Measurements from ENCODE around the gene GALNT12.

The GALNT12 gene

GRCh38 chr9:98832768-98833089 is 25.3 kb downstream of the GALNT12 start:
- DNase-seq (ENCODE audit: low spot score) = no peak

- DNase-seq (ENCODE audit: low spot score) = no peak
Observed at GRCh38 chr9:98833090-98833956, 25.9 kb downstream of the GALNT12 start.

DNA sequence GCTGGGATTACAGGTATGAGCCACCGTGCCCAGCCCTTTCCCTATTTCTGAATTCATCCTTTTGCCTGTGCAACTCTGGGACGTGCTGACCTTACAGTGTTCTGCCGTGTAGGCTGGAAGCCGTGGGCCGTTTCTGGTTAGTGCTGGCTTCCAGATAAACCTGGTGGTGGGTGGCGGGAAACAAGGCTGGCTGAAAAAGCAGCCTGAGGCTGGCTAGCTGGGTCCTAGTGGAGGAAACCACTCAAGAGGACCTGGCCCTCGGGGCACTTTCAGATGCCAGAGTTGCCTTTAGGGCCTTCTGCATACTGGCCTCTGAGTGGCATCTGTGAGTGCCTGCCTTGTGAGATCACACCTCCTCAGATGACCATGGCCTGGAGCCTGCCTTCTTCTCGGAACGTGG is 26.9 kb downstream of the GALNT12 start:
- no peak for DNase-seq (ENCODE audit: low spot score)

DNA sequence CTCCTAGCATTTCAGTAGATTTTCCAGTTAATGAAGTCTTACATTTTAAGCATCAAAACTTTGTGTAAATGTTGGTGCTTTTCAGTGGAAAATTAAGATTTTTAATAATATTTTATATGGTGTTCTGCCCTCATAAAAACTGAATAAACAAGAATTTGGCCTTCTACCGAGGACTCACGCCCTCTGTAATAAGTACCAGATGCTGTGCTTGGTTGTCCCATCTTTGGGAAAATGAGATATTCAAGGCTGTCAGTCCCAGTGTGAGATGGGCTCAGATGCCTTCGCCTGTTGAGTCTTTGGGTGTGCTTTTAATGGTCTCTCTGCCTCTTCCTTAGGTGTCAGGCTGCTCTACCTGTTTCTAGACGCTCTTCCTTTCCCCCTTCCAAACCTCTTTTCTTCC is 28.7 kb downstream of the GALNT12 start:
- DNase-seq (ENCODE audit: low spot score) = no peak

GRCh38 chr9:98837516-98837915 is 30.0 kb downstream of the GALNT12 start:
- DNase-seq (ENCODE audit: low spot score) = no peak

GRCh38 chr9:98838155-98838867 is 30.8 kb downstream of the GALNT12 start:
- no peak for DNase-seq (ENCODE audit: low spot score)

DNA sequence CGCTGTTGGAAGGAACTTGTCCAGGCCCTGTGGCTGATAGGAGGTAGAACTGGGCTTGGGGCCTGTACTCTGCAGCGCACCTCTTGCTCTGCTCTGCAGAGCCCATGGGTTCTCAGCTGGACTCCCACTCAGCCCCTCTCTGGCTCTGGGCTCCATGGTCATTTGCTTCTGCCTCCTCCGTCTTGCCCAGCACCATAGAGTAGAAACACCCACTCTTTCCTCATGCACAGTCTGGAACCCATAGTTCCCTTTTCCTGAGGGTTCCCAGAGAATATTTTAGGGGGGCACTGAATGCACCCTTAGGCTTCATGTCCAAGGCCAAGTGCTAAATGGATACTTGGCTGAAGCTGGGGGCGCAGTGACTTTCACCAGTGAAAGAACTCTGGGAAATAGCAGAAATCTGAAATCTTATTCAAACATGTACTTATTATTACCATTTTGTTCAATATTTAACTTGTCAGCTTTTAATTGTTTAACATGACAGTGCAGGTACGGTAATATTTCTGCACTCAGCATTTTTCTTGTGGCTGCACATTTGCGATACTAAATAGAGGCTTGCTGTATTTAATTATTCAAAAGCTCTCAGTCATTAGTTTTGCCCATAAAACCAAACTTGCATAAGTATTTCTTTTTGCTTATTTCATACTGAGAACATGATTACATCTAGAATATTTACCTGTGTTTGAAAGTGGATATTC is 31.5 kb downstream of the GALNT12 start:
- DNase-seq (ENCODE audit: low spot score) = no peak

GRCh38 chr9:98839724-98840123 is 32.3 kb downstream of the GALNT12 start:
- no peak for DNase-seq (ENCODE audit: low spot score)

DNA sequence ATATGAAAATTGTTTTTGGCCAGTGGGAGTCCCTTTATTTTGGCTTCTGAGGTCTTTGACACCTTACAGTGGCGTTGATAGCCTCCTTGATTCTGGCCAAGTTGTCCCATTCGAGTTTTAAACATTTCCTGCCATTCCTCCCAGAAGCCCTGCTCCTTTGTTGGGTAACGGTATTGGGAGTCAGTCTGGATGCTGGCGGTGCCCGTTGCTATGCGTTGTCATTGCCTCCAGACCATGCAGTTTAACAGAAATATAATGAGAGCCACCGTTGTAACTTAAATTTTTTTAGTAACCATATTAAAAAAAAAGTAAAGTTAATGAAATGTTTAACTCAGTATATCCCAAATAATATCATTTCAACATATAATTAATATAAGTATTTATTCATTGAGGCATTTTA is 35.0 kb downstream of the GALNT12 start:
- DNase-seq (ENCODE audit: low spot score) = no peak

GRCh38 chr9:98846081-98846480 is 38.6 kb downstream of the GALNT12 start:
- no peak for DNase-seq (ENCODE audit: low spot score)

- no peak for DNase-seq (ENCODE audit: low spot score)
Observed at GRCh38 chr9:98846879-98847278, 39.4 kb downstream of the GALNT12 start.

- peak; percentile 87 for DNase-seq (ENCODE audit: low spot score)
Observed at GRCh38 chr9:98848450-98849149, 41.1 kb downstream of the GALNT12 start.

DNA sequence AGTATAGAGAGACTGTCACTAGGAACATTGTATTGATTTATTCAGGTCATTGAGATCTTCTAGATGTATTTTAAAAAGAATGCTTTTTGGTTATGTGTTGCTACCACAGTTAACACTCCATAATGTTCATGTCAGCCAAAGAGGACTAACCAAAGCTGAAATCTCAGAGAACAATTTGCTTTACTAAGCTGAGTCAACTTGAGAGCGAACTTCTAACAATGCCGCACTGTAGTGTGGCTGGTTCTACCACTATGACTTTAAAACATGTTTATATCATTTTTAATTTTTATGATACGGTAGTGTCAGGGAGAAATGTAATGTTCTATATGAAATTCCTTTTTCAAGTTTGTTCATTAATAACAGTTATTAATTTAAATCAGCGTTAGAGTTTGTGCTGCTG is 42.1 kb downstream of the GALNT12 start:
- DNase-seq (ENCODE audit: low spot score) = no peak

- no peak for DNase-seq (ENCODE audit: low spot score)
Observed at GRCh38 chr9:98850851-98851729, 43.6 kb downstream of the GALNT12 start.

DNA sequence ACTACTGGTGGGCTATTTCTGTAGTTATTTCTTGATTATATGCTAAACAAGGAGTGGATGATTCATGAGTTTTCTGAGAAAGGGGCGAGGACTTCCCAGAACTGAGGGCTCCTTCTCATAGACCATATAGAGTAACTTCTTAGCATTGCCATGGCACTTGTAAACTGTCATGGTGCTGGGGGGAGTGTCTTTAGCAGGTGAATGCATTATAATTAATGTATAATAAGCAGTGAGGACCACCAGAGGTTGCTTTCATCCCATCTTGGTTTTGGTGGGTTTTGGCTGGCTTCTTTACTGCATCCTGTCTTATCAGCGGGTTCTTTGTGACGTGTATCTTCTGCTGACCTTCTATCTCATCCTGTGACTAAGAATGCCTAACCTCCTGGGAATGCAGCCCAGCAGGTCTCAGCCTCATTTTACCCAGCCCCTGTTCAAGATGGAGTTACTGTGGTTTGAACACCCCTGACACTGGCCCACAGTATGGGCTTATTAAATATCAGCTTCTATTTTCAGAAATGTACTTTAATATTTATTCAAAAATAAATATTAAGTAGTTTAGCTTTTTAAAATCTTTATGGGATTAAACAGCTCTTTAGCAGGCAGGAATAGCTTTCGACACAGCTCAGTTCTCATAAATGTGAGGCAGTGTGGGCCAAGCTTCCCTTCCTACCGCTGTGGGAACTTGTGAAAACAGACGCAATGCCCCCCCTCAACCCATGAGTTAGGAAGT is 44.4 kb downstream of the GALNT12 start:
- DNase-seq (ENCODE audit: low spot score) = no peak

GRCh38 chr9:98852460-98852734 is 44.9 kb downstream of the GALNT12 start:
- no peak for DNase-seq (ENCODE audit: low spot score)

GRCh38 chr9:98852961-98853360 is 45.5 kb downstream of the GALNT12 start:
- DNase-seq (ENCODE audit: low spot score) = no peak

GRCh38 chr9:98854266-98854665 is 46.8 kb downstream of the GALNT12 start:
- no peak for DNase-seq (ENCODE audit: low spot score)

- no peak for DNase-seq (ENCODE audit: low spot score)
Observed at GRCh38 chr9:98855592-98855991, 48.1 kb downstream of the GALNT12 start.

- no peak for DNase-seq (ENCODE audit: low spot score)
Observed at GRCh38 chr9:98856982-98857381, 49.5 kb downstream of the GALNT12 start.

GRCh38 chr9:98859941-98860340 is 52.5 kb downstream of the GALNT12 start:
- no peak for DNase-seq (ENCODE audit: low spot score)
